H1 (cell line): ENCODE results near the gene SDF2L1. TPM values are rescaled to one million over a fixed set of nuclear protein-coding genes. Genes with fewer than 3 reads are reported as not detected.

ENCODE experiments used
- polyA plus RNA-seq, 7 experiments: library from polyadenylated mRNA; depleted of rRNA in 3 of 7; stranded (reverse) in 5 of 7; unstranded in 2 of 7; fragments of >200 nt in 5 of 7; fragments of 200-250 nt in 2 of 7; gene quantifications; 1 replicate in 5 of 7; 2 replicates in 1 of 7; 4 replicates in 1 of 7; pipeline versions ENCODE4 v1.2.1 to v1.2.3, GENCODE V29; 2011 to 2013; ENCODE audit warnings: missing spikeins in 2 of 7, mixed read lengths in 2 of 7
- total RNA-seq: library from RNA; stranded (reverse); fragmentation: NEBNext Ultra II Directional; extraction: Animal tissue kit (Norgen Biotek cat#: 25700); gene quantifications from 2 replicates; pipeline ENCODE4 v1.2.1, GENCODE V29; 2021
- TF ChIP-seq, protein P1 (sequence below): IDR thresholded peaks from 2 replicates; pipeline ENCODE4 v1.6.1; 2011; ENCODE audit warnings: low read depth, mild to moderate bottlenecking, low read length; ENCODE audit not compliant: insufficient read depth

The SDF2L1 gene
- total and polyA plus RNA-seq, 2 of the 8 experiments (the other 6 are each of a cell fraction or from before 2014, with no cell fraction given): 51.1 to 59.6 TPM

DNA sequence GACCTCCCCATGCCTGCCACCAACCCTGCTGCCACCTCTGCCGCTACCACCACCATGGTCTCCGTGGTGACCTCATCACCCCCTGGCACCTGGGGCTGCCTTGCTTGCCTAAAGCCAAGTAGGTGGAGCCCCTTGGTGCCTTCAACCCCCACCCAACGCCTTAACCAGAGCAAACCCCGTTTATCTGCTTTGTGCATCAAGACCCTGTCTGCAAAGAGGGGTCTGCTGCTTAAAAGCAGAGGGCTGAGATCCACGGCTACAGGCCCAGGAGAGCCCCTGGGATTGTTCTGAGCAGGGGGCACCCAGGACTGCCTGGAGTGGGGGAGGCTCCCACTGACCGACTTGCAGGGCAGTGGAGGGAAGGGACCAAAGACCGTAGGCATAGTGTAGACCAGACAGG, 18.8 kb downstream of the SDF2L1 start (continued):
- TF ChIP-seq, protein P1, sequence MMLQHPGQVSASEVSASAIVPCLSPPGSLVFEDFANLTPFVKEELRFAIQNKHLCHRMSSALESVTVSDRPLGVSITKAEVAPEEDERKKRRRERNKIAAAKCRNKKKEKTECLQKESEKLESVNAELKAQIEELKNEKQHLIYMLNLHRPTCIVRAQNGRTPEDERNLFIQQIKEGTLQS: no peak
